Hepatocyte (in vitro differentiated cells): ENCODE data around the gene LARP1. TPM values are rescaled to one million over a fixed set of nuclear protein-coding genes. Genes with fewer than 3 reads are reported as not detected.

Experiments used
- DNase-seq: peaks from one replicate; pipeline ENCODE4 v3.0.0-alpha.2; 2016; ENCODE audit warnings: low spot score
- H2AFZ ChIP-seq: fragments of 200-600 bp; sonication (generic); 2 replicates; pipeline ENCODE4 v1.6.0; 2016; ENCODE audit warnings: antibody characterized with exemption, mild to moderate bottlenecking
- H3K27ac ChIP-seq: fragments of 200-600 bp; sonication (generic); 2 replicates; pipeline ENCODE4 v1.5.1; 2016; ENCODE audit warnings: mild to moderate bottlenecking
- H3K27me3 ChIP-seq: fragments of 200-600 bp; sonication (generic); 2 replicates; pipeline ENCODE4 v1.6.1; 2016
- H3K36me3 ChIP-seq: fragments of 200-600 bp; sonication (generic); replicated peaks from 2 replicates; pipeline ENCODE4 v1.5.1; 2016; ENCODE audit warnings: low read depth; ENCODE audit not compliant: insufficient read depth
- H3K4me1 ChIP-seq: fragments of 200-600 bp; sonication (generic); 2 replicates; pipeline ENCODE4 v1.5.1; 2016; ENCODE audit warnings: mild to moderate bottlenecking, moderate library complexity; ENCODE audit not compliant: insufficient read depth
- H3K4me2 ChIP-seq: fragments of 200-600 bp; sonication (generic); 2 replicates; pipeline ENCODE4 v1.6.0; 2016
- H3K4me3 ChIP-seq: fragments of 200-600 bp; sonication (generic); 2 replicates; pipeline ENCODE4 v1.5.1; 2016; ENCODE audit warnings: mild to moderate bottlenecking
- H3K79me2 ChIP-seq: fragments of 200-600 bp; sonication (generic); 2 replicates; pipeline ENCODE4 v1.6.0; 2017; ENCODE audit warnings: mild to moderate bottlenecking
- H3K9me2 ChIP-seq: fragments of 200-600 bp; sonication (generic); replicated peaks from 2 replicates; pipeline ENCODE4 v1.6.0; 2017; ENCODE audit warnings: mild to moderate bottlenecking; ENCODE audit not compliant: insufficient read depth
- H3K9me3 ChIP-seq: fragments of 200-600 bp; sonication (generic); 2 replicates; pipeline ENCODE4 v1.5.1; 2016; ENCODE audit warnings: low read depth, mild to moderate bottlenecking
- H4K20me1 ChIP-seq: fragments of 200-600 bp; sonication (generic); 2 replicates; pipeline ENCODE4 v1.6.0; 2016; ENCODE audit warnings: mild to moderate bottlenecking; ENCODE audit not compliant: insufficient read depth, poor library complexity, severe bottlenecking
- EZH2 ChIP-seq: fragments of 200-600 bp; sonication (generic); IDR thresholded peaks from 2 replicates; pipeline ENCODE4 v1.6.1; 2016; ENCODE audit warnings: antibody characterized with exemption, mild to moderate bottlenecking, borderline replicate concordance
- EZH2phosphoT487 ChIP-seq: fragments of 200-600 bp; sonication (generic); IDR thresholded peaks from one replicate; pipeline ENCODE4 v1.6.1; 2018; ENCODE audit warnings: antibody characterized with exemption, mild to moderate bottlenecking, low read depth, moderate library complexity; ENCODE audit not compliant: unreplicated experiment, severe bottlenecking
- WGBS: methylation state at CpG from one replicate; pipeline ENCODE4 v1.1.6; 2016; ENCODE audit warnings: low lambda C conversion rate; ENCODE audit errors: missing lambda C conversion rate; 5-methylcytosine and 5-hydroxymethylcytosine counted together
- polyA plus RNA-seq: library from polyadenylated mRNA; unstranded; fragments of >200 nt; fragmentation: Nextera tagmentation; extraction: Ambion mirVana; gene quantifications from 2 replicates; pipeline ENCODE4 v1.2.1, GENCODE V29; 2016
- total RNA-seq: library from RNA; depleted of rRNA; stranded (reverse); fragments of >200 nt; gene quantifications from 2 replicates; pipeline ENCODE4 v1.2.3, GENCODE V29; 2014
- TF ChIP-seq, protein P1 (sequence below): fragments of 200-600 bp; sonication (generic); IDR thresholded peaks from 2 replicates; pipeline ENCODE4 v1.5.1; 2016; ENCODE audit warnings: antibody characterized with exemption, mild to moderate bottlenecking; ENCODE audit not compliant: poor library complexity

The LARP1 gene
- total and polyA plus RNA-seq, 2 experiments from 2014 or later, result 62.9 to 75.0 TPM

GRCh38 chr5:154756868-154757813 is 2.0 kb downstream of the LARP1 start:
- Histone ChIP-seq H3K4me2 (peak overlapping the region; percentile 86), H3K27ac (peak overlapping the region; percentile 98), H3K79me2 (peaks cover 66% of the 10 kb centered on the region), H3K9me2 (no peaks in the 10 kb centered on the region), H3K4me3 (peak overlapping the region; percentile 75), H3K9me3 (no peaks in the 10 kb centered on the region), H3K36me3 (no peaks in the 10 kb centered on the region), H3K4me1 (peaks cover 50% of the 10 kb centered on the region), H3K27me3 (no peaks in the 10 kb centered on the region), H4K20me1 (peaks cover 49% of the 10 kb centered on the region), H2AFZ (peak overlapping the region; percentile 60)
- under 1% methylated on average over 51 of the region's 73 CpGs for WGBS
- peak; percentile 65 for DNase-seq
- TF ChIP-seq, protein P1, sequence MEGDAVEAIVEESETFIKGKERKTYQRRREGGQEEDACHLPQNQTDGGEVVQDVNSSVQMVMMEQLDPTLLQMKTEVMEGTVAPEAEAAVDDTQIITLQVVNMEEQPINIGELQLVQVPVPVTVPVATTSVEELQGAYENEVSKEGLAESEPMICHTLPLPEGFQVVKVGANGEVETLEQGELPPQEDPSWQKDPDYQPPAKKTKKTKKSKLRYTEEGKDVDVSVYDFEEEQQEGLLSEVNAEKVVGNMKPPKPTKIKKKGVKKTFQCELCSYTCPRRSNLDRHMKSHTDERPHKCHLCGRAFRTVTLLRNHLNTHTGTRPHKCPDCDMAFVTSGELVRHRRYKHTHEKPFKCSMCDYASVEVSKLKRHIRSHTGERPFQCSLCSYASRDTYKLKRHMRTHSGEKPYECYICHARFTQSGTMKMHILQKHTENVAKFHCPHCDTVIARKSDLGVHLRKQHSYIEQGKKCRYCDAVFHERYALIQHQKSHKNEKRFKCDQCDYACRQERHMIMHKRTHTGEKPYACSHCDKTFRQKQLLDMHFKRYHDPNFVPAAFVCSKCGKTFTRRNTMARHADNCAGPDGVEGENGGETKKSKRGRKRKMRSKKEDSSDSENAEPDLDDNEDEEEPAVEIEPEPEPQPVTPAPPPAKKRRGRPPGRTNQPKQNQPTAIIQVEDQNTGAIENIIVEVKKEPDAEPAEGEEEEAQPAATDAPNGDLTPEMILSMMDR, result no peak
- no peak for TF ChIP-seq EZH2
- TF ChIP-seq EZH2phosphoT487, result no peak

- no peak for DNase-seq
- peaks cover 57% of the 10 kb centered on the region for H4K20me1 ChIP-seq
- no peaks in the 10 kb centered on the region for H3K9me2 ChIP-seq
- H2AFZ ChIP-seq, result no peak overlapping the region
- H3K4me3 ChIP-seq, result peak overlapping the region; percentile 23
- H3K4me2 ChIP-seq, result peak overlapping the region; percentile 86
- no peaks in the 10 kb centered on the region for H3K27me3 ChIP-seq
- H3K36me3 ChIP-seq, result no peaks in the 10 kb centered on the region
- TF ChIP-seq EZH2 (no peak), EZH2phosphoT487 (no peak)
- TF ChIP-seq, protein P1, result no peak
- peaks cover 50% of the 10 kb centered on the region for H3K4me1 ChIP-seq
- no peaks in the 10 kb centered on the region for H3K9me3 ChIP-seq
- 10% methylated on average over 5 of the region's 5 CpGs for WGBS
- peaks cover 74% of the 10 kb centered on the region for H3K79me2 ChIP-seq
- H3K27ac ChIP-seq, result peak overlapping the region; percentile 28
Observed at GRCh38 chr5:154757814-154758406, 2.7 kb downstream of the LARP1 start.

- Histone ChIP-seq H2AFZ (no peak overlapping the region), H3K9me2 (no peaks in the 10 kb centered on the region), H3K9me3 (no peaks in the 10 kb centered on the region), H3K4me2 (peak overlapping the region; percentile 86), H3K27ac (peak overlapping the region; percentile 28), H3K27me3 (no peaks in the 10 kb centered on the region), H3K4me1 (peaks cover 46% of the 10 kb centered on the region), H3K79me2 (peaks cover 80% of the 10 kb centered on the region), H3K4me3 (no peak overlapping the region), H3K36me3 (no peaks in the 10 kb centered on the region), H4K20me1 (peaks cover 63% of the 10 kb centered on the region)
- no peak for DNase-seq
- no peak for TF ChIP-seq EZH2
- TF ChIP-seq, protein P1, result no peak
- TF ChIP-seq EZH2phosphoT487, result no peak
- 31% methylated on average over 5 of the region's 5 CpGs for WGBS
Observed at GRCh38 chr5:154758493-154758892, 3.3 kb downstream of the LARP1 start.
